ENCODE data around the gene RAI1.

RAI1 gene

GRCh38 chr17:17696882-17697633, 15.8 kb downstream of the RAI1 start:
- no peak overlapping the region for H3K4me3 Mint-ChIP-seq
- H3K9me3 Mint-ChIP-seq (ENCODE audit: low read depth), result no peaks in the 10 kb centered on the region
- H3K36me3 Mint-ChIP-seq, result no peaks in the 10 kb centered on the region
- peak overlapping the region; percentile 35 for H3K27ac Mint-ChIP-seq
- H3K27me3 Mint-ChIP-seq, result no peaks in the 10 kb centered on the region
- H3K4me1 Mint-ChIP-seq (ENCODE audit: low read depth), result peaks cover 60% of the 10 kb centered on the region

GRCh38 chr17:17698371-17698770, 17.1 kb downstream of the RAI1 start:
- Mint-ChIP-seq H3K9me3 (ENCODE audit: low read depth) (no peaks in the 10 kb centered on the region), H3K27me3 (no peaks in the 10 kb centered on the region), H3K4me3 (no peak overlapping the region), H3K27ac (no peak overlapping the region), H3K36me3 (no peaks in the 10 kb centered on the region), H3K4me1 (ENCODE audit: low read depth) (peaks cover 51% of the 10 kb centered on the region)

GRCh38 chr17:17698869-17699351, 17.7 kb downstream of the RAI1 start:
- H3K27ac Mint-ChIP-seq, result no peak overlapping the region
- H3K9me3 Mint-ChIP-seq (ENCODE audit: low read depth), result no peaks in the 10 kb centered on the region
- H3K4me1 Mint-ChIP-seq (ENCODE audit: low read depth), result peaks cover 49% of the 10 kb centered on the region
- no peaks in the 10 kb centered on the region for H3K27me3 Mint-ChIP-seq
- H3K36me3 Mint-ChIP-seq, result no peaks in the 10 kb centered on the region
- H3K4me3 Mint-ChIP-seq, result no peak overlapping the region

- Mint-ChIP-seq H3K27ac (no peak overlapping the region), H3K4me3 (no peak overlapping the region), H3K27me3 (no peaks in the 10 kb centered on the region), H3K36me3 (no peaks in the 10 kb centered on the region), H3K9me3 (ENCODE audit: low read depth) (no peaks in the 10 kb centered on the region), H3K4me1 (ENCODE audit: low read depth) (peaks cover 45% of the 10 kb centered on the region)
These were observed 18.2 kb downstream of the RAI1 start for GRCh38 chr17:17699491-17699890.

- Mint-ChIP-seq H3K36me3 (no peaks in the 10 kb centered on the region), H3K27me3 (no peaks in the 10 kb centered on the region), H3K9me3 (ENCODE audit: low read depth) (no peaks in the 10 kb centered on the region), H3K27ac (no peak overlapping the region), H3K4me1 (ENCODE audit: low read depth) (peaks cover 40% of the 10 kb centered on the region), H3K4me3 (no peak overlapping the region)
These were observed 19.2 kb downstream of the RAI1 start for GRCh38 chr17:17700251-17700969.

- Mint-ChIP-seq H3K9me3 (ENCODE audit: low read depth) (no peaks in the 10 kb centered on the region), H3K27ac (no peak overlapping the region), H3K4me3 (no peak overlapping the region), H3K4me1 (ENCODE audit: low read depth) (peaks cover 33% of the 10 kb centered on the region), H3K36me3 (no peaks in the 10 kb centered on the region), H3K27me3 (no peaks in the 10 kb centered on the region)
These were observed 19.9 kb downstream of the RAI1 start for GRCh38 chr17:17701112-17701511.

GRCh38 chr17:17701658-17702057, 20.4 kb downstream of the RAI1 start:
- H3K27ac Mint-ChIP-seq, result no peak overlapping the region
- no peak overlapping the region for H3K4me3 Mint-ChIP-seq
- H3K36me3 Mint-ChIP-seq, result no peaks in the 10 kb centered on the region

GRCh38 chr17:17702449-17703139, 21.3 kb downstream of the RAI1 start:
- Mint-ChIP-seq H3K36me3 (no peaks in the 10 kb centered on the region), H3K4me3 (no peak overlapping the region), H3K27ac (no peak overlapping the region), H3K4me1 (ENCODE audit: low read depth) (peaks cover 22% of the 10 kb centered on the region), H3K27me3 (no peaks in the 10 kb centered on the region), H3K9me3 (ENCODE audit: low read depth) (no peaks in the 10 kb centered on the region)

More at GRCh38 chr17:17701658-17702057, 20.4 kb downstream of the RAI1 start:
- Mint-ChIP-seq H3K4me1 (ENCODE audit: low read depth) (peaks cover 28% of the 10 kb centered on the region), H3K9me3 (ENCODE audit: low read depth) (no peaks in the 10 kb centered on the region), H3K27me3 (no peaks in the 10 kb centered on the region)

GRCh38 chr17:17703140-17703919, 22.1 kb downstream of the RAI1 start:
- H3K4me3 Mint-ChIP-seq, result no peak overlapping the region
- H3K36me3 Mint-ChIP-seq, result no peaks in the 10 kb centered on the region
- H3K4me1 Mint-ChIP-seq (ENCODE audit: low read depth), result peaks cover 19% of the 10 kb centered on the region
- no peak overlapping the region for H3K27ac Mint-ChIP-seq
- H3K9me3 Mint-ChIP-seq (ENCODE audit: low read depth), result no peaks in the 10 kb centered on the region
- no peaks in the 10 kb centered on the region for H3K27me3 Mint-ChIP-seq

GRCh38 chr17:17704931-17705330, 23.7 kb downstream of the RAI1 start:
- Mint-ChIP-seq H3K4me1 (ENCODE audit: low read depth) (peaks cover 14% of the 10 kb centered on the region), H3K36me3 (no peaks in the 10 kb centered on the region), H3K27me3 (no peaks in the 10 kb centered on the region), H3K27ac (no peak overlapping the region), H3K9me3 (ENCODE audit: low read depth) (no peaks in the 10 kb centered on the region), H3K4me3 (no peak overlapping the region)

GRCh38 chr17:17706140-17707060, 25.1 kb downstream of the RAI1 start:
- H3K36me3 Mint-ChIP-seq, result no peaks in the 10 kb centered on the region
- H3K4me3 Mint-ChIP-seq, result no peak overlapping the region

GRCh38 chr17:17708295-17708694, 27.0 kb downstream of the RAI1 start:
- Mint-ChIP-seq H3K27me3 (no peaks in the 10 kb centered on the region), H3K4me3 (no peak overlapping the region), H3K4me1 (ENCODE audit: low read depth) (peaks cover 12% of the 10 kb centered on the region), H3K36me3 (no peaks in the 10 kb centered on the region), H3K27ac (no peak overlapping the region), H3K9me3 (ENCODE audit: low read depth) (no peaks in the 10 kb centered on the region)

More at GRCh38 chr17:17706140-17707060, 25.1 kb downstream of the RAI1 start:
- Mint-ChIP-seq H3K9me3 (ENCODE audit: low read depth) (no peaks in the 10 kb centered on the region), H3K4me1 (ENCODE audit: low read depth) (peaks cover 11% of the 10 kb centered on the region), H3K27ac (no peak overlapping the region), H3K27me3 (no peaks in the 10 kb centered on the region)

GRCh38 chr17:17708816-17709215, 27.6 kb downstream of the RAI1 start:
- H3K9me3 Mint-ChIP-seq (ENCODE audit: low read depth), result no peaks in the 10 kb centered on the region
- H3K4me1 Mint-ChIP-seq (ENCODE audit: low read depth), result peaks cover 9% of the 10 kb centered on the region
- H3K4me3 Mint-ChIP-seq, result no peak overlapping the region
- no peaks in the 10 kb centered on the region for H3K36me3 Mint-ChIP-seq
- H3K27ac Mint-ChIP-seq, result no peak overlapping the region
- H3K27me3 Mint-ChIP-seq, result no peaks in the 10 kb centered on the region

Measured in activated naive CD8-positive, alpha-beta T cell (primary cell).